GM12878 (cell line): ENCODE measurements around the gene VWA8.

Experiments used
- BMI1 ChIP-seq: fragments of 450-650 bp; IDR thresholded peaks from 2 replicates; pipeline ENCODE4 v1.6.1; 2016; ENCODE audit warnings: mild to moderate bottlenecking, moderate library complexity, borderline replicate concordance
- CBX3 ChIP-seq: fragments of 200-600 bp; sonication (generic); IDR thresholded peaks from 2 replicates; pipeline ENCODE4 v1.6.1; 2016; ENCODE audit warnings: low read depth, borderline replicate concordance
- CREB1 ChIP-seq: IDR thresholded peaks from 2 replicates; pipeline ENCODE4 v1.6.1; 2012; ENCODE audit warnings: low read depth, mild to moderate bottlenecking, inconsistent platforms
- HDAC6 ChIP-seq: fragments of 200-600 bp; sonication (generic); IDR thresholded peaks from one replicate; pipeline ENCODE4 v1.8.0; 2017; ENCODE audit warnings: antibody characterized with exemption; ENCODE audit not compliant: unreplicated experiment
- JUNB ChIP-seq: IDR thresholded peaks from 2 replicates; pipeline ENCODE4 v1.6.1; 2016; ENCODE audit warnings: antibody characterized with exemption, mild to moderate bottlenecking
- POLR2A ChIP-seq: IDR thresholded peaks from 2 replicates; pipeline ENCODE4 v1.6.1; 2011; ENCODE audit warnings: low read depth, mild to moderate bottlenecking, low read length
- POLR2AphosphoS5 ChIP-seq: IDR thresholded peaks from 2 replicates; pipeline ENCODE4 v1.6.1; 2011; ENCODE audit warnings: mild to moderate bottlenecking, low read length, inconsistent platforms
- RBBP5 ChIP-seq: fragments of 200-600 bp; sonication (generic); conservative IDR thresholded peaks from 2 replicates; pipeline ENCODE4 v1.6.1; 2016
- SREBF2 ChIP-seq: IDR thresholded peaks from 2 replicates; pipeline ENCODE4 v1.6.1; 2012; ENCODE audit warnings: mild to moderate bottlenecking, low read length
- ZNF274 ChIP-seq: IDR thresholded peaks from one replicate; pipeline ENCODE4 v1.8.0; 2011; ENCODE audit not compliant: insufficient read length, insufficient read depth
- TF ChIP-seq, protein P1 (sequence below), 3 experiments: IDR thresholded peaks in 2 of 3; conservative IDR thresholded peaks in 1 of 3; 2 replicates each; pipeline ENCODE4 v1.5.1; 2011; ENCODE audit warnings: low read depth in 3 of 3, low read length in 3 of 3, mild to moderate bottlenecking in 3 of 3, control low read depth in 2 of 3, moderate library complexity in 2 of 3, inconsistent platforms in 1 of 3, mixed read lengths in 1 of 3; ENCODE audit not compliant: control insufficient read depth in 2 of 3, insufficient read depth in 1 of 3; ENCODE audit errors: extremely low read depth in 1 of 3
- TF ChIP-seq, protein P2 (sequence below): IDR thresholded peaks from 2 replicates; pipeline ENCODE4 v1.6.1; 2011; ENCODE audit warnings: low read depth, low read length, improper control_type of control experiment, borderline replicate concordance

DNA sequence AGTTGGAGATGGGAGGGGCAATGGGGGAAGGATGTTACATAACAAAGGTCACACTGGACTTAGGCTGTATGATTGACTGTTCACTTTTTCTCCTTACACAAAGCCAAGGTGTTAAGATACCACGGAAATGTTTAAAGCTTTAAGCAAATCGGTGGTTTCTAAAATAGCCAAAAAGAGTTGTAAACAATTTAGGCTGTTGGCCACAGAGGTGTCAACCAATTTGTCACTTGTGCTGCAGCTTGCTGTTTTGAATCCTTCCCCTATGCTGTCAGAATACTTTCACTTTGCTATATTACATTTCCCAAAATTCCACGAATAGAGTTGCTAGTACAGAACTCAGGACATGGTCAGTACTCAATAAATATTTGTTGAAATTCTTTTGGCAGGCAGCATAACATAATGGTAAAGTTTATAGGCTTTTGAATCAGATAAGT lies 149.3 kb downstream of the VWA8 start:
- TF ChIP-seq CREB1, result no peak
- TF ChIP-seq POLR2A, result no peak
- TF ChIP-seq RBBP5, result no peak
- TF ChIP-seq CBX3, result no peak
- TF ChIP-seq SREBF2, result no peak
- TF ChIP-seq JUNB, result no peak
- TF ChIP-seq POLR2AphosphoS5, result no peak
- no peak for TF ChIP-seq BMI1
- TF ChIP-seq, protein P1, sequence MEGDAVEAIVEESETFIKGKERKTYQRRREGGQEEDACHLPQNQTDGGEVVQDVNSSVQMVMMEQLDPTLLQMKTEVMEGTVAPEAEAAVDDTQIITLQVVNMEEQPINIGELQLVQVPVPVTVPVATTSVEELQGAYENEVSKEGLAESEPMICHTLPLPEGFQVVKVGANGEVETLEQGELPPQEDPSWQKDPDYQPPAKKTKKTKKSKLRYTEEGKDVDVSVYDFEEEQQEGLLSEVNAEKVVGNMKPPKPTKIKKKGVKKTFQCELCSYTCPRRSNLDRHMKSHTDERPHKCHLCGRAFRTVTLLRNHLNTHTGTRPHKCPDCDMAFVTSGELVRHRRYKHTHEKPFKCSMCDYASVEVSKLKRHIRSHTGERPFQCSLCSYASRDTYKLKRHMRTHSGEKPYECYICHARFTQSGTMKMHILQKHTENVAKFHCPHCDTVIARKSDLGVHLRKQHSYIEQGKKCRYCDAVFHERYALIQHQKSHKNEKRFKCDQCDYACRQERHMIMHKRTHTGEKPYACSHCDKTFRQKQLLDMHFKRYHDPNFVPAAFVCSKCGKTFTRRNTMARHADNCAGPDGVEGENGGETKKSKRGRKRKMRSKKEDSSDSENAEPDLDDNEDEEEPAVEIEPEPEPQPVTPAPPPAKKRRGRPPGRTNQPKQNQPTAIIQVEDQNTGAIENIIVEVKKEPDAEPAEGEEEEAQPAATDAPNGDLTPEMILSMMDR (IDR thresholded peaks at IDR 0.05 in 2 of 3, conservative IDR thresholded peaks at IDR 0.05 in 1 of 3; ENCODE audit: control insufficient read depth in 2 of 3, extremely low read depth in 1 of 3, insufficient read depth in 1 of 3, low read depth in 3 of 3, low read length in 3 of 3), result no peak
- no peak for TF ChIP-seq HDAC6
- TF ChIP-seq, protein P2, sequence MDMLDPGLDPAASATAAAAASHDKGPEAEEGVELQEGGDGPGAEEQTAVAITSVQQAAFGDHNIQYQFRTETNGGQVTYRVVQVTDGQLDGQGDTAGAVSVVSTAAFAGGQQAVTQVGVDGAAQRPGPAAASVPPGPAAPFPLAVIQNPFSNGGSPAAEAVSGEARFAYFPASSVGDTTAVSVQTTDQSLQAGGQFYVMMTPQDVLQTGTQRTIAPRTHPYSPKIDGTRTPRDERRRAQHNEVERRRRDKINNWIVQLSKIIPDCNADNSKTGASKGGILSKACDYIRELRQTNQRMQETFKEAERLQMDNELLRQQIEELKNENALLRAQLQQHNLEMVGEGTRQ, result no peak
- no peak for TF ChIP-seq ZNF274
